Measurements from ENCODE around the gene MCM5.

GRCh38 chr22:35455529-35455928 lies 55.6 kb downstream of the MCM5 start:
- TF ChIP-seq CTCF (conservative IDR thresholded peaks at IDR 0.05; ENCODE audit: low read depth, low read length) (no peak), EZH2phosphoT487 (IDR thresholded peaks at IDR 0.05; ENCODE audit: borderline replicate concordance, low read length) (no peak)

All from PC-3 (cell line).